Type B pancreatic cell (in vitro differentiated cells): ENCODE results near the gene TBX4. TPM values are rescaled to one million over a fixed set of nuclear protein-coding genes. Genes with fewer than 3 reads are reported as not detected.

Experiments
- DNase-seq: peaks from one replicate; pipeline ENCODE4 v3.0.0; 2021; ENCODE audit warnings: mixed read lengths; ENCODE audit not compliant: unreplicated experiment; ENCODE audit errors: extremely low spot score
- H3K27ac Mint-ChIP-seq: 2 replicates; pipeline ENCODE4 v1.8.0; 2021; ENCODE audit warnings: mild to moderate bottlenecking, mixed read lengths
- H3K27me3 Mint-ChIP-seq: 2 replicates; pipeline ENCODE4 v1.8.0; 2021; ENCODE audit warnings: mixed read lengths
- H3K36me3 Mint-ChIP-seq: 2 replicates; pipeline ENCODE4 v1.8.0; 2021; ENCODE audit warnings: mixed read lengths
- H3K4me1 Mint-ChIP-seq: one replicate; pipeline ENCODE4 v1.8.0; 2021; ENCODE audit warnings: mixed read lengths; ENCODE audit not compliant: unreplicated experiment
- H3K4me3 Mint-ChIP-seq: 2 replicates; pipeline ENCODE4 v1.8.0; 2021; ENCODE audit warnings: mild to moderate bottlenecking, mixed read lengths
- H3K9me3 Mint-ChIP-seq: 2 replicates; pipeline ENCODE4 v1.8.0; 2021; ENCODE audit warnings: mixed read lengths
- CTCF ChIP-seq: fragments of 200-600 bp; sonication (generic); conservative IDR thresholded peaks from 2 replicates; pipeline ENCODE4 v1.5.0; 2021; ENCODE audit warnings: antibody characterized with exemption, mild to moderate bottlenecking
- total RNA-seq: library from RNA; stranded (reverse); gene quantifications from 2 replicates; pipeline ENCODE4 v1.2.1, GENCODE V29; 2021; ENCODE audit warnings: low replicate concordance

Gene TBX4
- total RNA-seq, 1 donor from 2014 or later, result 1.8 TPM

DNA sequence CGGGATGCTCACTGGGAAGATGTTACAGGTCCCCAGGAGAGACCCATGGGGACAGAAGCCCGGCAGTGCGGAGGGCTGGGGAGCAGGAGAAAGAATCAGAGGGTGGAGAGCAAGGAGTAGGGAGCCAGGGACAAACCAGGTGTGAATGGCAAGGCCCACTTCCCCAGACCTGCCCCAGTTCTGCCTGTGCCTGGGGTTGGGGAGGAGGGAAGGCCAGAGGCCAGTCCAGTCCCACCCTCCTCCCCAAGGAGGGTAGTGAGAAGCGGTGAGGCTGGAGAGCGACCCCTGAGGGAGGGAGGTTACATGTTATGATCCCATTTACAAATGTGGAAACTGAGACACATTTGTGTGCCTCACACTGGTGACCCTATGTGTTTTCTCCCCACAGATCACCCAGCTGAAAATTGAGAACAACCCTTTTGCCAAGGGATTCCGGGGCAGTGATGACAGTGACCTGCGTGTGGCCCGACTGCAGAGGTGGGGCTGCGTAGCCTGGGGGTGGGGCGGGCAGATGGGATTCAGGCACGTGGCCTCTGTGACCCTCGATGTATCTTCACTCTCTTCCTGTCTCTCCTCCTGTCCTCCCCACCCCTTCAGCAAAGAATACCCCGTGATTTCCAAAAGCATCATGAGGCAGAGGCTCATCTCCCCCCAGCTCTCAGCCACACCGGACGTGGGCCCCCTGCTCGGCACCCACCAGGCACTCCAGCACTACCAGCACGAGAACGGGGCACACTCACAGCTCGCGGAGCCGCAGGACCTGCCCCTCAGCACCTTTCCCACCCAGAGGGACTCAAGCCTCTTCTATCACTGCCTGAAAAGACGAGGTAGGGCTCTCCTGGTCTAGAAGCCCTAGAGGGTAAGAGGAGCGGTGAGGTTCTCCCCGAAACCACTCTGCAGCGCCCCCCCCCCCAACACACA lies 27.5 kb downstream of the TBX4 start:
- H3K36me3 Mint-ChIP-seq, result peaks cover 4% of the 10 kb centered on the region
- no peak overlapping the region for H3K27ac Mint-ChIP-seq
- H3K4me3 Mint-ChIP-seq, result no peak overlapping the region
- no peak for TF ChIP-seq CTCF
- DNase-seq, result no peak
- no peaks in the 10 kb centered on the region for H3K9me3 Mint-ChIP-seq
- peaks cover 62% of the 10 kb centered on the region for H3K27me3 Mint-ChIP-seq
- H3K4me1 Mint-ChIP-seq, result peaks cover 24% of the 10 kb centered on the region

- H3K27ac Mint-ChIP-seq, result no peak overlapping the region
- DNase-seq, result no peak
- H3K36me3 Mint-ChIP-seq, result peaks cover 4% of the 10 kb centered on the region
- H3K4me1 Mint-ChIP-seq, result peaks cover 24% of the 10 kb centered on the region
- no peaks in the 10 kb centered on the region for H3K9me3 Mint-ChIP-seq
- peaks cover 60% of the 10 kb centered on the region for H3K27me3 Mint-ChIP-seq
- TF ChIP-seq CTCF, result no peak
- H3K4me3 Mint-ChIP-seq, result no peak overlapping the region
Measured at GRCh38 chr17:61480414-61480807, 28.2 kb downstream of the TBX4 start.

DNA sequence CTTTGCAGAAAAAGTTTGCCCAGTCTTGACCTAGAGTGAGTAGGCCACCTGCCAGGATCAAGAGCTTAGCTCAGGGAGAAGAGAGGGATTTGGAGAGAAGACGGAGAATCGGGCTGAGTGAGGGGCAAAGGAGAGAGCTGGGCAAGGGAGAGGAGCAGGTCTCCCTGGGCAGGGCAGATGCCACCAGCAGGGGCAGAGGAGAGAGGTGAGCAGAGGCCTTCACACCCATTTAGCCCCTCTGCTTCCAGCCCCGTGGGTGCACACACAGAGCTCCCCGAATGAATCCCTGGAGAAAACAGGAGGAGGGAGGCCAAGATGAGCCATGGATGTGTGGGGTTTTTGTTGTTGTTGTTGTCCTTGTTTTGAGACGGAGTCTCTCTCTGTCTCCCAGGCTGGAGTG lies 29.2 kb downstream of the TBX4 start:
- Mint-ChIP-seq H3K27ac (no peak overlapping the region), H3K4me3 (no peak overlapping the region), H3K4me1 (peaks cover 30% of the 10 kb centered on the region), H3K27me3 (peaks cover 61% of the 10 kb centered on the region), H3K36me3 (peaks cover 4% of the 10 kb centered on the region), H3K9me3 (no peaks in the 10 kb centered on the region)
- TF ChIP-seq CTCF, result no peak
- DNase-seq, result no peak

DNA sequence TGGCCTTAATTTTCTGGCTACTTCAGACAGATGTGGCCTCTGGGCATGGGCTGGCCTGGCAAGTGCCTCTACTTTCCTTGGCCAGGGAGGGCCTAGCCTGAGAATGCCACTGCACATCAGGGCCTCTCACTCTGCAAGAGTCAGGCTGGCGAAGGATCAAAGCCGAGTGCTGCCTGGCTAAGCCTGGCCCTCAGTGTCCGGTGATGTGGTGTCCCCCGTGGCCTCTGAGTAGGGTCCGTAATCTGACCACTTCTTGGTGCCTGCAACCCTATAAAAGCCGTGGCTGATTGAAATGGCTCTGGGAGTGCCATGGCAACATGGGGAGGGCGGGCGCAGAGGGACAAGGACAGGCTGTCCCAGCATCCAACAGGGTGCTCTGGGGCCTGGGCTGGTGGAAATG lies 30.2 kb downstream of the TBX4 start:
- no peak overlapping the region for H3K27ac Mint-ChIP-seq
- peaks cover 4% of the 10 kb centered on the region for H3K36me3 Mint-ChIP-seq
- H3K4me3 Mint-ChIP-seq, result no peak overlapping the region
- peaks cover 37% of the 10 kb centered on the region for H3K4me1 Mint-ChIP-seq
- no peak for TF ChIP-seq CTCF
- DNase-seq, result no peak
- H3K9me3 Mint-ChIP-seq, result no peaks in the 10 kb centered on the region
- H3K27me3 Mint-ChIP-seq, result peaks cover 66% of the 10 kb centered on the region

GRCh38 chr17:61483778-61484116 lies 31.5 kb downstream of the TBX4 start:
- no peak overlapping the region for H3K27ac Mint-ChIP-seq
- peaks cover 72% of the 10 kb centered on the region for H3K27me3 Mint-ChIP-seq
- H3K9me3 Mint-ChIP-seq, result no peaks in the 10 kb centered on the region
- peaks cover 46% of the 10 kb centered on the region for H3K4me1 Mint-ChIP-seq
- H3K4me3 Mint-ChIP-seq, result peak overlapping the region; percentile 9
- H3K36me3 Mint-ChIP-seq, result peaks cover 4% of the 10 kb centered on the region
- DNase-seq, result no peak
- TF ChIP-seq CTCF, result no peak
